CD4-positive, CD25-positive, alpha-beta regulatory T cell (primary cell): ENCODE data around the gene NKIRAS1. TPM values are rescaled to one million over a fixed set of nuclear protein-coding genes. Genes with fewer than 3 reads are reported as not detected.
A peak's percentile ranks its signal among the peaks of the same experiment; 100 is the strongest.
"Not testable (repeated sequence)": the region's sequence is repeated elsewhere in the genome, so short reads cannot be mapped to it uniquely, and the experiment has no call there.

Source experiments
- ATAC-seq, 2 donors: fragments of 150-1000 bp; cut with Tn5 transposase; one replicate each; pipeline ENCODE4 v1.10.0; 2021; ENCODE audit warnings: low read depth in 2 of 2, moderate number of reproducible peaks in 2 of 2, moderate library complexity in 1 of 2
- DNase-seq, 3 donors: peaks; one replicate each; pipeline versions ENCODE4 v3.0.0 to v3.0.0-alpha.2; 2012 to 2022; ENCODE audit warnings: mixed read lengths in 1 of 3
- H3K27ac ChIP-seq: one replicate; pipeline ENCODE4 v1.7.0; 2013; ENCODE audit warnings: mild to moderate bottlenecking, low read length; ENCODE audit not compliant: insufficient read depth, poor library complexity, severe bottlenecking
- H3K27me3 ChIP-seq: one replicate; pipeline ENCODE4 v1.7.0; 2013; ENCODE audit warnings: low read length; ENCODE audit not compliant: control insufficient read depth, insufficient read depth
- H3K36me3 ChIP-seq: one replicate; pipeline ENCODE4 v1.7.0; 2013; ENCODE audit warnings: mild to moderate bottlenecking, low read length, moderate library complexity; ENCODE audit not compliant: control insufficient read depth, insufficient read depth
- H3K4me1 ChIP-seq: 2 replicates; pipeline ENCODE4 v1.7.0; 2013; ENCODE audit warnings: mild to moderate bottlenecking, low read length; ENCODE audit not compliant: insufficient read depth, control insufficient read depth, poor library complexity, severe bottlenecking
- H3K4me3 ChIP-seq: one replicate; pipeline ENCODE4 v1.7.0; 2013; ENCODE audit warnings: low read depth, mild to moderate bottlenecking, low read length, moderate library complexity
- H3K9me3 ChIP-seq, 2 experiments: 1 replicate in 1 of 2; 2 replicates in 1 of 2; pipeline ENCODE4 v1.7.0; 2013; ENCODE audit warnings: low read length in 2 of 2, mild to moderate bottlenecking in 1 of 2, moderate library complexity in 1 of 2; ENCODE audit not compliant: control insufficient read depth in 2 of 2
- H3K27ac Mint-ChIP-seq, 3 donors: one replicate each; pipeline ENCODE4 v1.8.0; 2020 to 2022; ENCODE audit warnings: mild to moderate bottlenecking in 3 of 3, mixed read lengths in 3 of 3, moderate library complexity in 2 of 3
- H3K27me3 Mint-ChIP-seq: one replicate; pipeline ENCODE4 v1.8.0; 2022; ENCODE audit warnings: mild to moderate bottlenecking, mixed read lengths
- H3K36me3 Mint-ChIP-seq: one replicate; pipeline ENCODE4 v1.8.0; 2020; ENCODE audit warnings: mixed read lengths
- H3K4me1 Mint-ChIP-seq, 4 donors: one replicate each; pipeline ENCODE4 v1.8.0; 2020 to 2022; ENCODE audit warnings: mixed read lengths in 4 of 4, mild to moderate bottlenecking in 1 of 4
- H3K4me3 Mint-ChIP-seq, 4 donors: one replicate each; pipeline ENCODE4 v1.8.0; 2020 to 2022; ENCODE audit warnings: mild to moderate bottlenecking in 4 of 4, mixed read lengths in 4 of 4, moderate library complexity in 3 of 4
- H3K9me3 Mint-ChIP-seq, 7 donors: one replicate each; pipeline ENCODE4 v1.8.0; 2020 to 2022; ENCODE audit warnings: mixed read lengths in 7 of 7, mild to moderate bottlenecking in 3 of 7, moderate library complexity in 2 of 7
- polyA plus RNA-seq, 4 donors: library from polyadenylated mRNA; unstranded; fragments of 300-500 nt; fragmentation: Illumina TruSeq; gene quantifications; one replicate each; pipeline ENCODE4 v1.2.3, GENCODE V29; 2021
- total RNA-seq: library from RNA; stranded (reverse); gene quantifications from one replicate; pipeline ENCODE4 v1.2.3, GENCODE V29; 2022

Gene NKIRAS1
- total and polyA plus RNA-seq, 5 donors from 2014 or later, result 2.1 to 5.8 (median 4.0) TPM

GRCh38 chr3:23859839-23860382 lies 56.9 kb downstream of the NKIRAS1 start:
- no peak for ATAC-seq
- DNase-seq, result peak in 1 of 3 donors; percentile 44
- no peaks in the 10 kb centered on the region for H3K27me3 ChIP-seq
- no peak overlapping the region for H3K27ac ChIP-seq
- H3K4me1 ChIP-seq, result peaks cover 22% of the 10 kb centered on the region
- Mint-ChIP-seq H3K4me1 (peaks cover 30 to 76% (median 54%) of the 10 kb centered on the region in 4 donors), H3K9me3 (no peaks in the 10 kb centered on the region), H3K4me3 (no peak overlapping the region), H3K36me3 (peaks cover 27% of the 10 kb centered on the region), H3K27me3 (no peaks in the 10 kb centered on the region), H3K27ac (peak overlapping the region in 1 of 3 donors; percentile 80)
- H3K4me3 ChIP-seq, result no peak overlapping the region
- H3K36me3 ChIP-seq, result peaks cover 3% of the 10 kb centered on the region
- no peaks in the 10 kb centered on the region for H3K9me3 ChIP-seq

- Mint-ChIP-seq H3K36me3 (peaks cover 26% of the 10 kb centered on the region), H3K4me3 (peak overlapping the region in 2 of 4 donors; percentile 34 to 65), H3K9me3 (no peaks in the 10 kb centered on the region), H3K27ac (peak overlapping the region; percentile 21 to 72 (median 63)), H3K27me3 (no peaks in the 10 kb centered on the region), H3K4me1 (peaks cover 25 to 75% (median 54%) of the 10 kb centered on the region in 4 donors)
- Histone ChIP-seq H3K9me3 (no peaks in the 10 kb centered on the region), H3K36me3 (peaks cover 2% of the 10 kb centered on the region), H3K27ac (peak overlapping the region; percentile 8), H3K4me3 (peak overlapping the region; percentile 15), H3K4me1 (peaks cover 22% of the 10 kb centered on the region), H3K27me3 (no peaks in the 10 kb centered on the region)
- peak in 1 of 2 donors; percentile 12 for ATAC-seq
- no peak for DNase-seq
These were observed 57.6 kb downstream of the NKIRAS1 start for GRCh38 chr3:23859012-23859743.

GRCh38 chr3:23856286-23856685 lies 60.5 kb downstream of the NKIRAS1 start:
- Mint-ChIP-seq H3K27ac (peak overlapping the region; percentile 53 to 93 (median 62)), H3K4me1 (peaks cover 20 to 73% (median 49%) of the 10 kb centered on the region in 4 donors), H3K4me3 (no peak overlapping the region), H3K27me3 (no peaks in the 10 kb centered on the region), H3K36me3 (peaks cover 22% of the 10 kb centered on the region), H3K9me3 (peaks cover 0 to 6% (median 4%) of the 10 kb centered on the region in 7 donors)
- Histone ChIP-seq H3K27me3 (no peaks in the 10 kb centered on the region), H3K4me3 (no peak overlapping the region), H3K4me1 (peaks cover 22% of the 10 kb centered on the region), H3K9me3 (no peaks in the 10 kb centered on the region), H3K36me3 (peaks cover 6% of the 10 kb centered on the region), H3K27ac (no peak overlapping the region)
- no peak for DNase-seq
- ATAC-seq, result no peak

- H3K9me3 ChIP-seq, ATAC-seq, H3K27me3 ChIP-seq, H3K27ac Mint-ChIP-seq, H3K4me3 Mint-ChIP-seq, H3K9me3 Mint-ChIP-seq, H3K4me1 ChIP-seq, H3K27me3 Mint-ChIP-seq, H3K27ac ChIP-seq, H3K4me3 ChIP-seq, H3K36me3 ChIP-seq, DNase-seq: not testable (repeated sequence)
- H3K36me3 Mint-ChIP-seq, result peaks cover 18% of the 10 kb centered on the region
- H3K4me1 Mint-ChIP-seq, result peaks cover 16 to 41% (median 28%) of the 10 kb centered on the region in 4 donors
These were observed 67.3 kb downstream of the NKIRAS1 start for GRCh38 chr3:23849462-23849861.

- Histone ChIP-seq H3K36me3 (no peaks in the 10 kb centered on the region), H3K27me3 (no peaks in the 10 kb centered on the region), H3K27ac (no peak overlapping the region), H3K4me3 (no peak overlapping the region), H3K4me1 (no peaks in the 10 kb centered on the region), H3K9me3 (no peaks in the 10 kb centered on the region)
- Mint-ChIP-seq H3K27ac (peak overlapping the region in 1 of 3 donors; percentile 8), H3K4me1 (peaks cover 30 to 44% (median 37%) of the 10 kb centered on the region in 4 donors), H3K27me3 (no peaks in the 10 kb centered on the region), H3K4me3 (no peak overlapping the region), H3K36me3 (peaks cover 22% of the 10 kb centered on the region), H3K9me3 (peaks cover 0 to 3% (median 0%) of the 10 kb centered on the region in 7 donors)
- DNase-seq (no peak), ATAC-seq (no peak)
These were observed 71.2 kb downstream of the NKIRAS1 start for GRCh38 chr3:23845326-23846216.

- no peaks in the 10 kb centered on the region for H3K27me3 Mint-ChIP-seq
- DNase-seq (no peak), ATAC-seq (no peak)
- Histone ChIP-seq H3K27me3 (no peaks in the 10 kb centered on the region), H3K9me3 (no peaks in the 10 kb centered on the region), H3K27ac (no peak overlapping the region), H3K36me3 (no peaks in the 10 kb centered on the region), H3K4me1 (no peaks in the 10 kb centered on the region), H3K4me3 (no peak overlapping the region)
- H3K27ac Mint-ChIP-seq, result peak overlapping the region in 1 of 3 donors; percentile 28
- H3K36me3 Mint-ChIP-seq, result peaks cover 22% of the 10 kb centered on the region
- H3K9me3 Mint-ChIP-seq, result no peaks in the 10 kb centered on the region
- no peak overlapping the region for H3K4me3 Mint-ChIP-seq
- H3K4me1 Mint-ChIP-seq, result peaks cover 37 to 56% (median 43%) of the 10 kb centered on the region in 4 donors
These were observed 72.9 kb downstream of the NKIRAS1 start for GRCh38 chr3:23843869-23844268.
